ENCODE results near the gene KREMEN2.

KREMEN2 gene

GRCh38 chr16:2963074-2963722, 877 bp upstream of the KREMEN2 start:
- DNase-seq (ENCODE audit: insufficient read length, low spot score): no peak
- FAIRE-seq: no peak

GRCh38 chr16:2964475-2965336, 631 bp downstream of the KREMEN2 start:
- FAIRE-seq (peak; percentile 16), DNase-seq (ENCODE audit: insufficient read length, low spot score) (peak; percentile 89)

GRCh38 chr16:2966043-2966807, 2.1 kb downstream of the KREMEN2 start:
- FAIRE-seq: no peak

GRCh38 chr16:2966808-2967191, 2.7 kb downstream of the KREMEN2 start:
- DNase-seq (ENCODE audit: insufficient read length, low spot score): no peak
- FAIRE-seq: no peak

More at GRCh38 chr16:2966043-2966807, 2.1 kb downstream of the KREMEN2 start:
- DNase-seq (ENCODE audit: insufficient read length, low spot score): no peak

GRCh38 chr16:2967211-2967631, 3.1 kb downstream of the KREMEN2 start:
- no peak for FAIRE-seq
- DNase-seq (ENCODE audit: insufficient read length, low spot score): no peak

GRCh38 chr16:2967721-2968161, 3.7 kb downstream of the KREMEN2 start:
- DNase-seq (ENCODE audit: insufficient read length, low spot score): no peak
- no peak for FAIRE-seq

- no peak for FAIRE-seq
- no peak for DNase-seq (ENCODE audit: insufficient read length, low spot score)
Observed at GRCh38 chr16:2968368-2968737, 4.3 kb downstream of the KREMEN2 start.

- FAIRE-seq: peak; percentile 94
Observed at GRCh38 chr16:2968738-2969544, 4.9 kb downstream of the KREMEN2 start, which contains the start of gene PAQR4. TSS of gene PAQR4 (plus strand) at chr16:2969348. CDS start at chr16:2969675, 327 bp downstream.

GRCh38 chr16:2969545-2970521, 5.8 kb downstream of the KREMEN2 start:
- DNase-seq (ENCODE audit: insufficient read length, low spot score) (peak; percentile 76), FAIRE-seq (peak; percentile 26)

More at GRCh38 chr16:2968738-2969544, 4.9 kb downstream of the KREMEN2 start, which contains the start of gene PAQR4:
- DNase-seq (ENCODE audit: insufficient read length, low spot score): peak; percentile 90

GRCh38 chr16:2970563-2970962, 6.5 kb downstream of the KREMEN2 start:
- DNase-seq (ENCODE audit: insufficient read length, low spot score) (no peak), FAIRE-seq (no peak)

- no peak for FAIRE-seq
- no peak for DNase-seq (ENCODE audit: insufficient read length, low spot score)
Observed at GRCh38 chr16:2971134-2971984, 7.3 kb downstream of the KREMEN2 start.

GRCh38 chr16:2971985-2972784, 8.1 kb downstream of the KREMEN2 start:
- no peak for DNase-seq (ENCODE audit: insufficient read length, low spot score)
- no peak for FAIRE-seq

- FAIRE-seq (no peak), DNase-seq (ENCODE audit: insufficient read length, low spot score) (no peak)
Observed at GRCh38 chr16:2973093-2973492, 9.0 kb downstream of the KREMEN2 start.

- no peak for FAIRE-seq
- no peak for DNase-seq (ENCODE audit: insufficient read length, low spot score)
Observed at GRCh38 chr16:2973605-2974318, 9.7 kb downstream of the KREMEN2 start.

- no peak for DNase-seq (ENCODE audit: insufficient read length, low spot score)
- FAIRE-seq: no peak
Observed at GRCh38 chr16:2974319-2975056, 10.4 kb downstream of the KREMEN2 start.
